Dendritic cell treated with granulocyte-macrophage colony-stimulating factor and Interleukin-4, amounts not matched to agents 40 ng/mL and 50 ng/mL, for 4 days (primary cell): ENCODE results near the gene PARD3.
"Not testable (repeated sequence)": the region's sequence is repeated elsewhere in the genome, so short reads cannot be mapped to it uniquely, and the experiment has no call there.

Experiments
- H3K27ac Mint-ChIP-seq: one replicate; pipeline ENCODE4 v1.8.0; 2022; ENCODE audit warnings: mild to moderate bottlenecking, mixed read lengths
- H3K27me3 Mint-ChIP-seq: one replicate; pipeline ENCODE4 v1.8.0; 2022; ENCODE audit warnings: mild to moderate bottlenecking, mixed read lengths
- H3K36me3 Mint-ChIP-seq: one replicate; pipeline ENCODE4 v1.8.0; 2022; ENCODE audit warnings: low read depth, mixed read lengths
- H3K4me1 Mint-ChIP-seq: one replicate; pipeline ENCODE4 v1.8.0; 2022; ENCODE audit warnings: low read depth, mixed read lengths
- H3K4me3 Mint-ChIP-seq: one replicate; pipeline ENCODE4 v1.8.0; 2022; ENCODE audit warnings: mild to moderate bottlenecking, moderate library complexity, mixed read lengths
- H3K9me3 Mint-ChIP-seq: one replicate; pipeline ENCODE4 v1.8.0; 2022; ENCODE audit warnings: mixed read lengths
- intact Hi-C: fragments of 100-400 bp; cut with micrococcal nuclease; formaldehyde crosslinking; loops from one replicate; pipeline ENCODE4 v1.15.0; 2022

PARD3 gene

DNA sequence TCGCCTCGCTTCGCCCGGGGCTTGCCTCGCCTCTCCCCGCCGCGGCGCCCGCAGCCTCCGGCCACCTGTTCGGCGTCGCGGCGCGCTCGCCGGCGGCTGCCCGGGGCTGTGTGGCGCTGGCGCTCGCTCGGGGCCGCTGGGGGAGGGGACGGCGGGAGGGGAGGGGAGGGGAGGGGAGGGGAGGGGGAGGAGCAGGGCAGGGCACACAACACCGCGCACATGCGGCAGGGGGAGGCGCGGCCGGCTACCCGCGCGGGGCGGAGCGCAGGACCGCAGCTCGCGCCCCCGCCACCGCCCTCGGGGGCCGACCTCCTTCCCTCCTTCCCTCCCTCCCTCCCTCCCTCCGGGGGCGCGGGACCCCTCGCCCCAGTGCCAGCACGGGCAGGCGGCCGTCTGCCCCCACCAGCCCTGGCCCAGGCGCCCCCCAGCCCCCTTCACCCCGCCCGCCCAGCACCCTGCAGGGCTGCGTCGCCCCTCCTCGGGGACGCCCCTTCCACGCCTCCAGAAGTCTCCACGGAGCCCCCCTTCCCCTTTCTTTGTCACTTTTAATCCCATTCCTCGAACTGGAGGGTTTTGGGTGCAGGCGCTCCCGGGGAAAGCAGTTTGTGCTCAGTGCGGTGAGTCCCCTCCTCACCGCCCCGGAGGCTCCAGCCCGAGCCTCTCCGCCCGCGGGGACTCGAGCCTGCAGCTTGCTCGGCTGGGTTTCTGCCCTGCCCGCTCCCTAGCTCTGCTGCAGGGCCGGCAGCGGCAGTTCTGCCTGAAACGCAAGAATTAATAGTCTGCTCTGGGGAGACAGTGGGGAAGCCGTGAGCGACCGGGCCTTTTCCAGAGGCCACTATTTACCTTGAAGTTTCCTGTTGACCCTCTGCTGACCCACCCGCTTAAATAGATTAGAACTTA lies at the start of gene PARD3:
Gene PARD3 (minus strand): TSS at position 112 of the 900 bp plus-strand sequence. CDS start 301 bp downstream, outside the sequence.
- intact Hi-C loops, result no loop called here

DNA sequence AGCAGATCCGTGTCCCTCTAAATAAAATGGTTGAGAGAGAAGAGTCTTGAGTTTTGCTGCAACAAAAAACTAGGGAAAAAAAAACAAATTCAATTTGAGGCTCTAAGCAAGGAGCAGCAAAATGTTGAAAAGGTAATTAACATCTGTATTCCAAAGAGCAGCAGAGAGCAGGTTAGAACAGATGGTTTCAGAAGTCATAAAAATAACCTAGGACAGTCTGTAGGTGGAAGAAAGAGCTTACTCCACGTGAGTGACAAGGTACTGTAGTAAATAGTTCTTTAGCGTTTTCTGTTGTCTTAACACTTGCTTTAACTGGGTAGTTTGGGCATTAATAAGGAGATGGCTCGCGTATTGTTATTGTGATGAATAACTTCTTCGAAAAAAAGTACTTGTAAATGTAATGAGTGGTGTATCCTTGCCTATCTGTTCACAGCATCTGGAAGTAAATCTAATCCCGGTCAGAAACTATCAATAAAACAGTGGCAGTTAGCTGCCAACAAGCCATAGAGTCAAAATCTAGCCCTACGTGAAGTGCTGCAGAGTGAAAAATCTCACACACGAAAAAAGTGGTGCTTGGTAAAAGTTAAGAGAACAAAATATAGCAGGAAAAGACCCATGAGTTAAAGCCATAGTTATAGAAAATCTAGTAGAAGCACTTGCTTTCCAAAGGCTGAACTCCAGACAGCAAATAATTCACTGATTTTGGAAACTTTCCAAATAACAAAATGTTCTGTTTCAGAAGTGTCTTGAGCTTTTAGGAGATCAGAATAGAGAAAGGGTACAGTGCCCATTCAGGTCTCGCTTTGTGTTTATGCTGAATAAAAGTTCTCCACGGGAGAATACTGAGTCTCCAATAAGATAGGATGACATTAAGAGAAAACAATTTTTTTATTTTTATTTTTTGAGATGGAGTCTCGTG lies 49.3 kb upstream of the PARD3 start:
- H3K9me3 Mint-ChIP-seq, result no peaks in the 10 kb centered on the region
- H3K4me1 Mint-ChIP-seq, result no peaks in the 10 kb centered on the region
- H3K27ac Mint-ChIP-seq, result no peak overlapping the region
- H3K4me3 Mint-ChIP-seq, result no peak overlapping the region
- H3K27me3 Mint-ChIP-seq, result no peaks in the 10 kb centered on the region
- intact Hi-C loops, result no loop called here
- no peaks in the 10 kb centered on the region for H3K36me3 Mint-ChIP-seq

More for the DNA sequence above, at the start of gene PARD3:
- H3K4me1 Mint-ChIP-seq, result no peaks in the 10 kb centered on the region
- no peak within 1 kb of the TSS for H3K27ac Mint-ChIP-seq
- H3K9me3 Mint-ChIP-seq, result no peaks in the 10 kb centered on the region
- H3K27me3 Mint-ChIP-seq, result peaks cover 71% of the 10 kb centered on the region
- H3K36me3 Mint-ChIP-seq, result no peaks in the 10 kb centered on the region
- H3K4me3 Mint-ChIP-seq, result peak within 1 kb of the TSS; percentile 64

DNA sequence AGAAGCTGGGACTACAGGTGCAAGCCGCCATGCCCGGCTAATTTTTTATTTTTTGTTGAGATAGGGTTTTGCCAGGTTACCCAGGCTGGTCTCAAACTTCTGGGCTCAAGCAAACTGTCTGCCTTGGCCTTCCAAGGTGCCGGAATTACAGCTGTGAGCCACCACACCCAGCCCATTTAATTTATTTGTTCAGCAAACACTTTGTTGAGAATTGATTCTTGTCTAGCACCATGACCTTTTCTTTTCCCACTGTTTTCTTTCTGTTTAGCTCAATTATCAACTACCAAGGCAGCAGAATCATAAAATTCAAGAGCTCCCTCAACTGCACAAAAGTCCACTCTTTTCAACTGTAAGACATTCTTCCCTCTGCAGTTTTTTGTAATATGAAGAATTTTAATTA lies 47.8 kb upstream of the PARD3 start:
- Mint-ChIP-seq H3K36me3 (no peaks in the 10 kb centered on the region), H3K27ac (no peak overlapping the region), H3K4me3 (no peak overlapping the region), H3K9me3 (no peaks in the 10 kb centered on the region), H3K27me3 (peaks cover 2% of the 10 kb centered on the region), H3K4me1 (no peaks in the 10 kb centered on the region)
- intact Hi-C loops, result no loop called here

DNA sequence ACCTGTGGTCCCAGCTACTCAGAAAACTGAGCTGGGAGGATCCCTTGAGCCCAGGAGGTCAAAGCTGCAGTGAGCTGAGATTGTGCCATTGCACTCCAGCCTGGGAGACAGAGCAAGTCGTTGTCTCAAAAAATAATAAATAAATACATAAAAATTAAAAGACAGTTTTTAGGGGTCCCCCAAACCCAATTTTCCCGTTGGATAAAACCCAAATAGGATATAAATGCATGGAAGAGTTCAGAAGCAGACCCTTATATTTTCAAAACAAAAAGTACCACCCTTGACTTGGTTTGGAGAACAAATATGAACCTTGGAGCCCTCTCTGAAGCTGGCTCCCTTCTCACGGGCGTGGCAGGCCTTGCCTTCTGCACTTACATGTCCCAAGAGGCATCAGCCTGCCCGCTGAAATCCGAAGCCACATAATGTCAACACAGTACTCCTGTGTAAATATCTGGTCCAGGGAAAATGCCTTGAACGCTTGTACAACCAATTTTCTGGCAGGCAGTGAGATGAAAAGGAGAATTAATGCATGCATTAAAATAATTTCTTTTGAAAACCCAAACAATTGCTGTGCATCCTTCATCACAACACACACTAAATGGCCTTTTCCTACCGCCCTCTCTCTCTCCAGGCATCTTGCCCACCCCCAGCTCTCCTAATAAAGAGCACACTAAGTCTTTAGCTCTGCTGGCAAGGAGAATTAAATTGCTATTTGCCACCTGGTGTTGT lies 46.4 kb upstream of the PARD3 start:
- H3K36me3 Mint-ChIP-seq, result no peaks in the 10 kb centered on the region
- no peaks in the 10 kb centered on the region for H3K4me1 Mint-ChIP-seq
- no peak overlapping the region for H3K27ac Mint-ChIP-seq
- no peaks in the 10 kb centered on the region for H3K9me3 Mint-ChIP-seq
- H3K27me3 Mint-ChIP-seq, result peaks cover 4% of the 10 kb centered on the region
- intact Hi-C loops, result no loop called here
- H3K4me3 Mint-ChIP-seq, result no peak overlapping the region

DNA sequence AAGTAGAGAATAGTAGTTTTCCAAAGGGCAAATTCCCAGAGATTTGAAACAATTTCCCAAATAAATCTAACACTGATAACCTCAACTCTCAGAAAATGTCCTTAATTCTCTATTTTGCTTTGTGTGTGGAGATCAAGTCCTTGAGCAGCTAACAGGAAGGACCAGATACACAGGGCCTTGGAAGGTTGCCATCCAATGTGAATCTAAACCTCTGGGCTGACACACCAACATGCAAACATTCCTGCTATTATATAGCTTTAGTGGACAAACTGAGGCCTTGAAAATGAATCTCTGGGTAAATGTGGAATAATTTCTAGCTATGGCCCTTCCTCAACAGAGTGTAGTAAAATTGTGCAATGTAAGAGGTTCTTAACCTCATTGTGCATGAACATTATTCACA lies 44.1 kb upstream of the PARD3 start:
- H3K27ac Mint-ChIP-seq, result no peak overlapping the region
- H3K36me3 Mint-ChIP-seq, result no peaks in the 10 kb centered on the region
- H3K4me3 Mint-ChIP-seq, result no peak overlapping the region
- intact Hi-C loops, result no loop called here
- no peaks in the 10 kb centered on the region for H3K9me3 Mint-ChIP-seq
- peaks cover 5% of the 10 kb centered on the region for H3K27me3 Mint-ChIP-seq
- H3K4me1 Mint-ChIP-seq, result no peaks in the 10 kb centered on the region

DNA sequence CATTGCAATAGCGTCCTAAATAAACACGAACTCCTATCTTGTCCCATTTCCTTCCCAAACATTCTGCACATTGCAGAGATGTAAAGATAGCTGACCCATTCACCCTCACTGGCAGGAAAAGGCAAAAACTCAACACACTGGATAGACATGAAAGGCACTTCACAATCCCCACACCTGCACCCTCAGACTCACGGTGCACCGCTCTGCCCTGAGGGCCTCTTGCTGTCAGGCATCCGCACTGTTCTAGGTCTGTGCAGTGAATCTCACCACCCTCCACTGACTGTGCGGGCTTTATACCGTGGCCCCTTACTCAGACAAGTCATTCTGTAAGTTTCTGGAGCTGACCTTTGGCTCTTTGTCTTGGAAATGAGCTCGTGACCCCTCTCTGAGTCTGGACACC lies 42.9 kb upstream of the PARD3 start:
- Mint-ChIP-seq H3K4me1 (no peaks in the 10 kb centered on the region), H3K27me3 (peaks cover 7% of the 10 kb centered on the region), H3K9me3 (no peaks in the 10 kb centered on the region), H3K36me3 (no peaks in the 10 kb centered on the region), H3K4me3 (no peak overlapping the region), H3K27ac (no peak overlapping the region)
- intact Hi-C loops, result no loop called here

DNA sequence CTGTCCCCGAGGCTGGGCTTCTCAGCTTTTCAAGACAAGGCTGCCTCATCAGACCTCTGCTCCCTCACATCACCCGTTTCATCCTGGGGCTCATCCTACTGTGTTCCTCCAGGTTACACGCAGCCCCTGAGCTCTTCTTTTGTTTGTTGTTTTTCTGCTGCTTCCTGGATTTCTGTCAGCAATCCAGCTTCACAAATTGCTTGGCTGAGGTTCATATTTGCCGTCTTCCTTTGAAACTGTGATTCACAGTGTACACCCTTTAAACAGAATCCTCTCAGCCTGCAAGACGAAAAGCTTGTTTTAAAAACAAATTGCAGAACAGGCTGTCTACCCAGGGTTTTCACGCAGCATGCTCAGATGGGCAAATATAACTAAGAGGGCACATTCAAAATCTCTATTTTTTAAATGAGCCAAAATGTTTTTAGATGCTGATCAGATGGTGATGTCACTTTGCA lies 39.1 kb upstream of the PARD3 start:
- Mint-ChIP-seq H3K36me3 (no peaks in the 10 kb centered on the region), H3K9me3 (no peaks in the 10 kb centered on the region), H3K27ac (no peak overlapping the region), H3K27me3 (peaks cover 7% of the 10 kb centered on the region), H3K4me3 (no peak overlapping the region), H3K4me1 (no peaks in the 10 kb centered on the region)
- intact Hi-C loops, result no loop called here

DNA sequence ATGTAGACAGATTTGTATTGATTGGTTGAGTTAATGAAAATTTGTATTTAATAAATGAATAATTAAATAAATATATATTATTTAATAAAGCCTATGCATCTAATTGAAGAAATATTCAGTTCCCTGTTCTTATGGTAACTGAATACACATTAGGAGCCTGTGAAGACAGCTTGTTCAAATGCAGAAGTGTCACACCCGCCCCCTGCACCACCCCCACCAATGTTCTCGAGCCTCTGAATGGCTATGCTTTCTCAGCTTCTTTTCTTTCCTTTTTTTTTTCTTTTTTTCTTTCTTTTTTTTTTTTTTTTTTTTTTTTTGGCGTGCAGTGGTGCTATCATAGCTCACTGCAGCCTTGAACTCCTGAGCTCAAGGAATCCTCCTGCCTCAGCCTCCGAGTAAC lies 38.3 kb upstream of the PARD3 start:
- Mint-ChIP-seq H3K36me3 (no peaks in the 10 kb centered on the region), H3K27me3 (peaks cover 7% of the 10 kb centered on the region), H3K4me1 (no peaks in the 10 kb centered on the region), H3K4me3 (no peak overlapping the region), H3K27ac (no peak overlapping the region), H3K9me3 (no peaks in the 10 kb centered on the region)
- intact Hi-C loops, result no loop called here

DNA sequence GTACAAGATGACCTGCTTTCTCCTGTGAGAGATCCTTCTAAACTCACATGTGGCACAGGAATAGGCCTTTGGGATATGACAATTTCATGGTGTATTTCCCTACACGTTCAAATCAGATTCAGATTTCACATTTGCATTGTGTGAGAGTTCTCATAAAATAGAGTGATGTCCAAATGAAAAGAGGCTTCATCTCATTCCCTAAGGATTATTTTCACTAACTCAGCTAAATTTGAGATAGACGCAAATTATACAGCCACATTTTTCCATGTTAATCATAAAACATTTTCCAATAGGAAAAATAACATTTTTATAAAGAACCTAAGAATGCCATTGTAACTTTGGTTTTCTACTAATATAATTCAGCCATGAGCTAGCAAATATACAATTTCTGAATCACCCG lies 35.5 kb upstream of the PARD3 start:
- no peaks in the 10 kb centered on the region for H3K4me1 Mint-ChIP-seq
- H3K36me3 Mint-ChIP-seq, result no peaks in the 10 kb centered on the region
- intact Hi-C loops, result no loop called here
- H3K27me3 Mint-ChIP-seq, result peaks cover 3% of the 10 kb centered on the region
- H3K27ac Mint-ChIP-seq, result no peak overlapping the region
- H3K4me3 Mint-ChIP-seq, result no peak overlapping the region
- H3K9me3 Mint-ChIP-seq, result no peaks in the 10 kb centered on the region

DNA sequence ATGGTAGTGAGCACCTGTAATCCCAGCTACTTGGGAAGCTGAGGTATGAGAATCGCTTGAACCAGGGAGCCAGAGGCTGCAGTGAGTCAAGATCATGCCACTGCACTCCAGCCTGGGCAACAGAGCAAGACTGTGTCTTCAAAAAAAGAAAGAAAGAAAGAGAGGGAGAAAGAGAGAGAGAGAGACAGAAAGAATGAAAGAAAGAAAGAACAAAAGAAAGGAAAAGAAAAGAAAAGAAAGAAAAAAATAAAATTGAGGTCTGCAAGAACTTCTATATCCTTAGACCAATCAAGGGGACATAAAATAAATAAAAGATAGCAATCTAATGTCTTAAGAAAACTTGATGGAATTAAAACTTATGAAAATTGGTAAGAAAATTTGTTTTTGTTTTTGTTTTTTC lies 34.9 kb upstream of the PARD3 start:
- no peak overlapping the region for H3K27ac Mint-ChIP-seq

DNA sequence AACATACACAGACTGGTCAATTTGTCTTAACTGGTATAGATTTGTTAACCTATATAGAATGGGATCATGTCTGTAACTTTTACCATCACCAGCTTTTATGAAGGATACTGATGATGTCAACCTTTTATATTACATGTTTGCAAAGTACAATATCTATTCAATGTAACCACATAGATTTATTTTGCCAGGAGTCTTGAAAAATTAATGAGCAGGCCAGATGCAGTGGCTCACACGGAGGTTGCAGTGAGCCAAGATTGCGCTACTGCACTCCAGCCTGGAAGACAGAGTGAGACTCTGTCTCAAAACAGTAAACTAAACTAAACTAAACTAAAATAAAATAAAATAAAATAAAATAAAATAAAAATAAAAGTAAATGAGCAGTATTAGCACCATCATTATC lies 30.0 kb upstream of the PARD3 start:
- Mint-ChIP-seq H3K36me3 (no peaks in the 10 kb centered on the region), H3K27me3 (no peaks in the 10 kb centered on the region), H3K9me3 (no peaks in the 10 kb centered on the region), H3K4me3 (no peak overlapping the region), H3K27ac (no peak overlapping the region), H3K4me1 (no peaks in the 10 kb centered on the region)
- intact Hi-C loops, result no loop called here

More for the DNA sequence above, 34.9 kb upstream of the PARD3 start:
- Mint-ChIP-seq H3K9me3 (no peaks in the 10 kb centered on the region), H3K27me3 (peaks cover 3% of the 10 kb centered on the region), H3K36me3 (no peaks in the 10 kb centered on the region), H3K4me3 (no peak overlapping the region), H3K4me1 (no peaks in the 10 kb centered on the region)
- intact Hi-C loops, result no loop called here

DNA sequence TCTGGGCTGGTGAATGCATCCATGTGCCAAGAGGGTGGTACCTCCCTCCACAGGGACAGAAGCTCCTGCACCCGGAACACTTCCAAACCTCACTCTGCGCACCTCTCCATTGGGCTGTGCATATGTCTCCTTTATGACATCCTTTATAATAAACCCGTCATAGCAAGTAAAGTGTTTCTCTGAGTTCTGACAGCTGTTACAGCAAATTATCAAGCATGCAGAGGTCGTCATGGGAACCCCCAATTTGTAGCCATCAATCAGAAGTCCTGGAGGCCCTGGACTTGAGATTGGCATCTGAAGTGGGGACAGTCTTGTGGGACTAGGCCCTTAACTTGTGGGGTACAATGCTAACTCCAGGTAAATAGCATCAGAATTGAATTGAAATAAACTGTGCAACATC lies 29.4 kb upstream of the PARD3 start:
- Mint-ChIP-seq H3K9me3 (no peaks in the 10 kb centered on the region), H3K4me3 (no peak overlapping the region), H3K36me3 (no peaks in the 10 kb centered on the region), H3K27ac (no peak overlapping the region), H3K4me1 (no peaks in the 10 kb centered on the region), H3K27me3 (no peaks in the 10 kb centered on the region)
- intact Hi-C loops, result no loop called here

DNA sequence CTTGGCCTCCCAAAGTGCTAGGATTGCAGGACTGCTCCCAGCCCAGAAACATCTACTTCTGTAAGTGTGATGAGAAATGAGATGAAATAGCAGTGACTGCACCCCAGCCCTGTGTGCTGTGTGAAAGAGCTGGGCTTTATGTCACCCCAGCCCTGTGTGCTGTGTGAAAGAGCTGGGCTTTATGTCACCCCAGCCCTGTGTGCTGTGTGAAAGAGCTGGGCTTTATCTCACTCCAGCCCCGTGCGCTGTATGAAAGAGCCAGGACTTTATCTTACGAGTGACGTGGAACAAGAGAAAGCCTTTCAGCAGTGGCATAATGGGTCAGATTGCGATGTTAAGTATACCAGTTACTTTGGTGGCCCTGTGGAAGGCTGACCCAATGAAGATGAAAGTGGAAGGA lies 28.4 kb upstream of the PARD3 start:
- H3K4me3 Mint-ChIP-seq, intact Hi-C loops, H3K9me3 Mint-ChIP-seq, H3K36me3 Mint-ChIP-seq, H3K27me3 Mint-ChIP-seq, H3K4me1 Mint-ChIP-seq, H3K27ac Mint-ChIP-seq: not testable (repeated sequence)
